COLO668 (cell line): Measurements from ENCODE around the gene ALK.
"Not testable (repeated sequence)": the region's sequence is repeated elsewhere in the genome, so short reads cannot be mapped to it uniquely, and the experiment has no call there.

Experiments
- DNase-seq: peaks from one replicate; lab custom pipeline; 2025; ENCODE audit not compliant: unreplicated experiment; lab: John Stamatoyannopoulos, UW

Gene ALK

DNA sequence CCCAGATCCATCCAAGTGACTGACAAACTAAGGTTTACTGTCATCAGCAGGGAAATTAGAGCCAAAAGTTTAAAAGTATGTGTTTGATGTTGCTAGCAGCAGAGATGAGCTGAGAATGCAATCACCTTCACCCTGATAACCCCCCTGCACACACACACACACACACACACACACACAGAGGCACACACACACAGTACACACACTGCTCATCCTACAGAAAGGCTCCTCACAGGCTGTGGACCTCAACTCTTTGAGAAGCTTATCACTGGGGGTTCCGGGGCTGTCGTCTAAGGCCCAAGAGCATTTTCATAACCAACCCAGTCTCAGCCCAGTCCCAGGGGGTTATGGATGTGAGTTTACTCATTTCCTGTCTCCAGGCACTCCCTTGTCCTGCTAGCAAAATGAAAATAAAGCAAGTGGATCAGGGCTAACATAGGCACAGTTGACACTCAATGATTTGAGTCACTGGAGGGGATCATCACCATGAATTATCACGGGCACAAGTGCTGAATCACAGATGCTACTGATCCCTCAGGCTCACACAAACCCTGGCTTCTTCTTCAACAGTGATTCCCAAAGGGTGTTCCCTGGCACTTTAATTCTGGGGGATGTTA lies 76.6 kb downstream of the ALK start:
- DNase-seq: no peak

DNA sequence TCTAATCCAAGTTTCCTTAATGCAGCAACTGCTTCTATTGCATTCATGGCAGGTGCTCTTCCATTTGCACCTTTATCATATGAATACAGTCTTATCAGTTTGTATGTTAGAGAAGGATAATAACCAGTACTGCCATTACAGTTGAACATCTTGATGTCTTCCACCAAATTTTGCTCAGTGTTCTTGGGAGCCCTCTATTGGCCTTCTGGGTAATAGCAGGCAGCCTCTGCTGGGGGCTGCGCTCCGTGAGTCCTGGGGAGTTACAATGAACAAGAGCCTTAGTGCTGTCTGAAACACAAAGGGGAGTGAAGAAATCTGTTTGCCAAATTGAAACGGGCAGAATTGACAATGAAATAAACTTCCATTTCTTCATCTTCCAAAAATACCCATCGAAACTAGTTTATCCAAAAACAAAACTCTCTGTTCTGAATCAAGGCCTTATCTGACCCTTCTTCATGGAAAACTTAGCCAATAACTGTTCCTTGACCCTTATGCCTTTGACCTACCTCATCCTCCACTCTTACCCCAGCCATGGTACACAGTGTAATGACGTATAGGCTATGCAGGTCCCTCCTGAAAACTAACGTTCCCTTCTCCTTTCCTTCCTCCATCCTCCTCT lies 79.9 kb downstream of the ALK start:
- peak; percentile 12 for DNase-seq

DNA sequence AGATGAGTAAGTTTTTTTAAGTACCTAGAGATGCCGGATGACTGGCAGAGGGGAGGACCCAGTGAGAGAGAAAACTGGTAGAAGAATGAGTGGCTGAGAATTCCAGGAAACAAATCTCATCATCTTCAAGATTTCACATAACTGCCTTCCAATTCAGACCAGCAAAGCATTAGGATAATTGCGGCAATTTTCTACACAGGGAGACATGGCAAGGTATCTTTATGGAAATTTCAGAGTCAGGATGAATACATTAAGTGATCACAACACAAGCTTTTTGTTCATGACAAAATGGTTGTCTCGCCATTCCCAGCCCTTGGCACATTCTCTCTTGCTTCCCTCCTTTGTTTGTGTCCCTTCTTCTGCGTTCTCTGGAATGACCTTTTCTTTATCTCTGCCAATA lies 82.1 kb downstream of the ALK start:
- no peak for DNase-seq

DNA sequence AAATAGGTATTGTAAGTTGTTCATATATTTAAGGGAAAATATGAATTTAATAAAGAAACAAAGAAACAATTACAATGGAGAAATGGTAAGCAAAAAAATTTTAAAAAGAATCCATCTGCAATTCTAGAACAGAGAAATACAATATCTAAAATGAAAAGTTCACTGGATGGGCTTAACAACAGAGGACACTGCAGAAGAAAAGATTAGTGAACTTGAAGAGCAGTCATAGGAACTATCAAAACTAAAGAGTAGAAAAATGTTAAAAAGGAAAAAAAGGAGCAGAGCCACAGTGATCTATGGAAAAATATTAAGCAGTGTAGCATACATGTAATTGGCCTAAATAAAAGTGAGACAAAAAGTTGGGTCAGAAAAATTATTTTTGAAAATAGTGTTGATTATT lies 83.5 kb downstream of the ALK start:
- DNase-seq: no peak

DNA sequence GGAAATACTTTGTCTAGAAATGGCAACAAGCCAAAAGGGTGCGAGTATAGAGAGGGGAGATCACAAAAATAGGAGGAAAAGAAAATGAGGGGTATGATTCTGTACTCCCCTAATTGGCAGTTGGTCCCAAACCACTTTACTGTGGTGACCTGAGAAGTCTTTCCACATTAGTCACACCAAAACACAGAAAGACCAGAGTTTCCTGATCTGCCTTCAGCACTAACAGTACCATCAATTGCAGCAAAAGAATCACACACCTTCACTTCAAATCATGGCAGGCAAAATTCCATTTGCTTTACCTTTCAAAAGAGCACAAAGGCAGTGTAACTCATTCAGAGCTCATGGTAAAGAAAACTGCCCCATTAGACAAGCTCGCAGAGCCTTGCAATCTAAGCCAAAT lies 86.8 kb downstream of the ALK start:
- DNase-seq: no peak

DNA sequence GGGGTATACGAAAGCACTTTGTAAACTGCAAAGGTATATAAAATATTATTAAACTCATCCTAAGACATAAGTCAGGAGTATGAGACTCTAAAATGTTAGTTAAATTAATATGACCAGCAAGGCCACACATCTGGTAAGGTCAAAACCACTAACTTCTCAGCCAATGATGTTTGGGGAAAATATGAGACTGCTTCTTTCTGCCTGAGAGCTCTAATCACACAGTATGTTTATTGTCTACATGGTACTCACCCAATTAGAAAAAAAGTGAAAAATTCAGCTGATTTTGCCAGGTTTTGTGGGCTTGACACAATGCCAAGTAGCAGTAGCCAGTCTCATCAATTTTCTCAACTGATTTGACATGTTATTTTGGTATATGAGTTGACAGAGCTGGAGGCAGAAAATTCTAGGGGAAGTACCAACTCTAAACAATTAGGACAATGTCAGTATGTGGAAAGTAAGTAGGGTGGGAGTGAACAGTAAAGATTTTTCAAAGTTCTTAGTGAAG lies 87.3 kb downstream of the ALK start:
- DNase-seq: no peak

DNA sequence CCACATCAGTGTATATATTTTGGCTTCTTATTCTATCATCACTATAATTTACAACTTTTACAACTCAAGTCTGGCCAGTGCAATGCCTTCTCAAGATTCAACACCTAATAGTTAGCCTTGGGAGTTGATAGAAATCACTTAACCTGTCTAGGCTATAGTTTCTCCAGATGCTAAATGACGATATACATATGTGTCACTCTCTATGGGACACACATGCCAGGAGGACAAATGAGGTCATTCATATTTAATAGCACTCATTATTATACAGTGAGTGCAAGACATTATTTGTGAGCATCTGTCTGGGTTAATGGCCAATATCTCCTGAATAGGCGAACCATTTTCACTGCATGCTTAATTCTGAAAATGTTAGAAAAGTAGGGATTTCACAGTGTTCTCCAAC lies 89.8 kb downstream of the ALK start:
- DNase-seq: no peak

DNA sequence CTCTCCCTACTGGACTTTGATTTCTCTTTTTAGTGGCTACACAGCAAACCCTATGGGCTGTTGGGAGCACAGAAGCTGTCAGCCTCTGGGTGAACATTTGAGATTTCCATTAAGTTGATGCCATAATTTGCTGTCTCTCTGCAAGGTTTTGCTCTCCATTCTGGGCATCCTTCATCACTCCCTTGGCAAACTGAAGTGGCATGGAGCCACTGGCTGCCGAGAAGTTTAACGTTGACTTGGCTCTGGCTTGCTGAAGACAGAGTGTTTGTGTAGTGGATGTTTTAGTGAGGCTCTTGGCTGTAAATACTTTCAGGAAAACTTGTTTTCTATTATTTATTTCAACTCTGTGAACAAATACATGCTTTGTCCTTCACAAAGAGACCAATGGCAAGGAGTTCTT lies 91.5 kb downstream of the ALK start:
- no peak for DNase-seq

DNA sequence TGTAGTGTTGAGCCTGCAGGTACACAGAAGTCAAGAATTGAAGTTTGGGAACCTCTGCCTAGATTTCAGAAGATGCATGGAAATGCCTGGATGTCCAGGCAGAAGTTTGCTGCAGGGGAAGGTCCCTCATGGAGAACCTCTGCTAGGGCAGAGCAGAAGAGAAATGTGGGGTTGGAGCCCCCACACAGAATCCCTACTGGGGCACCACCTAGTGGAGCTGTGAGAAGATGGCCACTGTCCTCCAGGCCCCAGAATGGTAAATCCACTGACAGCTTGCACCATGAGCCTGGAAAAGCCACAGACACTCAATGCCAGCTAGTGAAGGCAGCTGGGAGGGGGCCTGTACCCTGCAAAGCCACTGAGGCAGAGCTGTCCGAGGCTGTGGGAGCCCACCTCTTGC lies 97.2 kb downstream of the ALK start:
- DNase-seq: not testable (repeated sequence)

DNA sequence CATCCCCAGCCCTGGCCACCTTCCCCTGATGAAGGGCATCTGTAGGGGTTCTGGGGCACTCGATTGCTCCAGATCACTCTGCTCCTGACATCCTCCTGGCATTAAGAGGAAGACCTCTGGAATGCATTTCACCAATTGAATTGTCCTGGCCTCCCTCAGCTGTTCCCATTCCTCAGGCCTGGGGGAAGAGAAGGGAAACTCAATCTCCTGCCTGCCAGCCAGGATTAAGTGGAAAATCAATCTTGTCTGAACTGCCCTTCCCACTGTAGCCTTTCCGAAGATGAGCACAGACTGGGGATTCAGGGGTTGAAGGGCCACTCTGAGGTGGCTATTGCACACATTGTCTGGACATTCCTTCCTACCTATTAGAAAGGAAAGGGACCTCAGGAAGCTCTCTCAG lies 99.8 kb downstream of the ALK start:
- DNase-seq: no peak

DNA sequence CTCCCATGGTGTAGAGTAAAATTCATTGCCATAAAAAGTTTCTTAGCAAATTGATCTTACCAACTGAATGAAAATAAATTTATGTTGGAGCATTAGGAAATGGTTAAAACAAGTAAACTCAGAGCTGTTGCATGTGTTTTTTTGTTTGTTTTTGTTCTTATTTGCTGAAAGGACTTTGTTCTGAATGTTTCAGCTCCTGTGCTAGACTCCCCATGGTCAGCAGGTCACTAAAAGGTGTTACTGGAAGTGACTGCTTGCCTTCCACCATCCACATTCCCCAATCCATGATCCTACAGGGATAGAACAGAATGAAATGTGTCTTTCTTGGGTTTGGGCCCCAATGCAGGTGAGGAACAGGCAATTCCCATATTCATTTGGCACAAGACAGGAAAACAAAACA lies 101.8 kb downstream of the ALK start:
- no peak for DNase-seq

DNA sequence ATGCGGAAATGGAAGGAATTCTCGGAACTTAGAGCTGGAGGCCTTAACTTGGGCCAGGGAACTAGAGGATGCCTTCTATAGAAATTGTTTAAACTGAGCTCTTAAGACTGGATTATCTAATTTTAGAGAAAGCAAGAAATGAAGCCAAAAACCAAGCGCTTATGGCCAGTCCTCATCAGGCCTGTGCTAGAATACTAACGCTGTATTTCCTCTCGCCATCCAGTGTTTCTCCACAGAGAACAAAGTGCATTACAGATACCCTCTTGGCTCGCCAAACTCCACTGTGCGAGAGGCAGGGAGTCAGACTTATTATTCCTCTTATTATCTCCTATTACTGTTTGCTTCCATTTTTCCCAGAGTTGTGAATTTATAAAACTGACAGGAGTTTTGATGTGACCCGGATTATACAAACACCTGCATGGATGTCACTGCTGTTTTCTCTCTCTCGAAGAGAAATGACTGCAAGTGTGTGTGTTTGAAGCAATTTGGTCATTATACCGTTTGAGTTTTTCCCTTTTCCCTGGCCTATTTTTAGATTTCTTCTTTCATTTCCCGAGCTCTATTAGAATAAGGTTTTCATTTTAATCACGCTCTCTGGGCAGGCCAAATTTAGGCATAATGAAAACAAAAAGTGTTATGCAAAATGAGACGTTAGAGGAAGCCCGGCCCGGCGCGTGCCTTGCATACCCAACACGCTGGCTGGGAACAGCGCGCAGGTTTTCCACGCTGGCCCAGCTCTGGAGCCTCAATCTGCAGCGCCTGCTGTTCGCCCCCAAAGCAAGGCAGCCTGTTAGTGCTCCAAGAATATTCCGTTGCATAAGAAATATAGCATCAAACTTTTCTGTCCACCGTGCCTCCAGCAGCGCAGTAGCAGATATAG lies 103.3 kb downstream of the ALK start:
- no peak for DNase-seq

DNA sequence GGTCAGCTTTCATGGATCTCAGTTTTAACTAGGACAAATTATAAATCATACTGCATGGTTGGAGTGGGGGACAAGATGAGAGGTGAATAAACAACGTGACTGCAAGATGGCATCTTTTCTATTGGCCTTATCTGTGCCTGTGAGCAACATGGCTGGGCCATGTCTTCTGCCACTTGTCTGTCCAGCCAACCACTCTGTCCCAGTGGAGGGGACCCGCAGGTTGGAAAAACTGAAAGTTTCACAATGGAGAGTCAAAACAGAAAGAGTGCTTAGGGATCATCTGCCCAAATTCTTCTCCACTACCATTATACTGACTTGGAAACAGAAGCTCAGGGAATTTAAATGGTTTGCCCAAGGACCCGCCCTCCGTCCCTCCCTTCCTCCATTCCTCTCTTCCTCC lies 104.1 kb downstream of the ALK start:
- DNase-seq: no peak

DNA sequence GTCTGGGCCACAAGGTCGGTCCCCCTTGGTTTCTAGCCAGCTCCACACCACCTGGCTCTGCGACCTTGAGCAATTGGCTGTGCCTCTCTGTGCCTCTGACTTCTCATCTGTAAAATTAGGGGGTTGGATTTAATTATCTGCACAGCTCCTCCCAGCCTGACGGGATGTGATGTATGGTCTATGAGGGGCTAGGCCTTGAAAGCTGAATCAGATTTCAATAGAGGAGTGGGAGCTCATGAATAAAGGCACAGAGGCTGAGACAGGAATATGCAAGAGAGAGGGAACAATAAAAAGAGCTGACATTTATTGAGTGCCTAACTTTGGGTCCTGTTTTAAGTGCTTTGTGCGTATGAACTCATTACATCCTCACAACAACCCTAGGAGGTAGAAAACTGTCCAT lies 104.7 kb downstream of the ALK start:
- no peak for DNase-seq

DNA sequence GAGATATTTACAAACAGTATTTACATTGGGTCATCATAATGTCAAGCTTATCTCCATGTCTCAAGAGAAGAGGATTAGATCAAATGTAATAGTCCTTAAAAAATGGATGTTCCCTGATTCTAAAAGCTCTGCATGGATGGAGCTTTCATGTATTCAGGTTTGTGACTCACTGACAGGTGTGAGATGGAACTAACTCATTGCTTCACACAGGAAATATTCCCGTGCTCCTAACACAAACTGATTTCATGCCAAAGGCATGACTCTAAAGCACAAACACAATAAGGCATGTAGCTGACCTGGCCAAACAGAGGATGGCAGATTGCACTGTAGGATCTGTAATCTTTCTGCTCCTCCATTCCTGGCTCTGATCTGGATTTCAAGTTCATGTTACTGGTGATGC lies 110.0 kb downstream of the ALK start:
- DNase-seq: no peak

DNA sequence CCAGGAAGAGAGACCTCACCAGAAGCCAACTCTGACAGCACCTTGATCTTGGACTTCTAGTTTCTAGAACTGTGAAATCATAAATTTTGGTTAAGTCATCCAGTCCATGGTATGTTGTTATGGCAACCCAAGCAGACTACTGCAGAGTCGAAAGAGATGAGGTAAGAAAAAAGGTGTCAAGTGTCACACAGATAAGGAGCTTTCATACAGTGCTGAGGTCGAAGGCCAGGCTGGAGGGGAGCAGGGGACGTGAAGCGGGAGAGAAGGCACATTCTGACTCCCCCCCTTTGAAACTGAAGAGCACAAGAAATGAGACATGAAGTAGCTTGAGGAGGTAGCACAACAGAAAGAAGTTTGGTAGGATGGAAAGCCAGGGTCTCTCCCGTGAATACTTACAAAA lies 110.4 kb downstream of the ALK start:
- no peak for DNase-seq

DNA sequence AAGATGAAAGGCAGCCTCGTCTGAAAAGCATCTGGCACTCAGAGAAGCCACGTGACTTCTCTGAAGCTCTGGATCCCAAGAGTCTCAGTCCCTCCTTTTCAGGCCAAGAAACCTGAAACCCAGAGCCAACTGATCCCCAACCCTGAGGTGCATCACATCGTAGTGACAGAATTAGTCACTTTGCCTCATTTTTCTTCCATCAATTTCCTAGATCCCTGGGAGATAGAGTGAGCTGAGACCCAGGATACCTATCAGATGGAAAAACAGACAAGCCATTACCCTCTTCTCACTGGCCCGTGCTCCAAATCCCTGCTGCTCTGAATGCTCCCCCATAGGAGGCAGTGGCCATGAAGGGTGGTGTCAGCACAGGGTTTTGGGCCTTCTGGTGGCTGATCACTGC lies 113.1 kb downstream of the ALK start:
- no peak for DNase-seq

DNA sequence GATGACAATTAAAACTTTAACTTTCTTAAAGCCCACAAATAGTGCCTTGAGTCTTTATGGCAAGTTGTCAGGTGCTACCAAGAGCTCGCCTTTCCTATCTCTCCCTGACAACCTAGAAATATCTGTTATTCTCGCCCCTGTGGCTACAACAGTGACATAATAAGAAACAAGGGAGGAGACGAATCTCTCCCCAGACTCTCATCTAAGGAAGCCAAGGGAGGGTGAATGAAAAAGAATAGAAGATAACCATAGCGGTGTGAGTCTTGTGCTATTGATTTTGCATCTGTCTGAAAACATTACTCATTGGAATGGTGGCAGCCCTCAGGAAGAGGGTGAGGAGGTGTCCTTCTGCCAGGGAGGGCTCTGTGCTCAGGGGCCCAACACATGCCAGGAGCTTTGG lies 114.3 kb downstream of the ALK start:
- DNase-seq: no peak

DNA sequence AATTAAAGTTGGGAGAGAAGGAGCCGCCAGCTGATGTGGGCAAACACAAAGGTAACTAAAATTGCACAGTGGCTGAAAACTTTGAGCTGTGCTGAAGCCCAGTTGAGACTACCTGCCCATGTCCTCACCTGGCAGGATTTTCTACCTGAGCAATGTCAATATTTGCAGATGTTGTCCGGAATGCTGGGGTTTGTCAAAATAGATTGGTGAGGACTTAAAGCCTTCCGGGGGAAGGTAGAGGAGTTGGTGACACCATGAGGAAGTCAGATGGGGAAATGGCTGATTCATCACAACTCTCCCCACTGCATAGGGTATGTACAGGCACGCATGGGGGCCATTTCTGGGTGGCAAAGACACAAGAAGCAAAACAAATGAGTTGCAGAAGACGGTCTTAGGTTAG lies 114.9 kb downstream of the ALK start:
- peak; percentile 13 for DNase-seq

DNA sequence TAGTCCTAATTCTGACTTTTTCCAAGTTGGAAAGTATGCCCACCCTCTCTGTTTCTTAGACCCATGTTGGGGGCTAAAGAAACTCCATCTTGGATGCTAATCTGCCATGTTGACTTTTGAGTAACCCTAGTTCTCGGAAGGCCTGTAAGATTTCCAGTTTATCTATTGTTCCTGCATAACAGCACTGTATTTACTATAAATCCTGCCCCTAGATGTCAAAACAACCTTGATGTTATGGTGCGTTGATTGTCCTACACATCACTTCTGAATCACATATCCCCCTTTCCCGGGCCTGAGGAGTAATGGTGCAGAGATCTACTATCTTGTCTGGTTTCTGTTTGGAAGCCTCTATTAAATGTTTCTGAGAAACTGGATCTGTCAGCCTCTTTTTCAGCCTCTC lies 116.7 kb downstream of the ALK start:
- DNase-seq: no peak

DNA sequence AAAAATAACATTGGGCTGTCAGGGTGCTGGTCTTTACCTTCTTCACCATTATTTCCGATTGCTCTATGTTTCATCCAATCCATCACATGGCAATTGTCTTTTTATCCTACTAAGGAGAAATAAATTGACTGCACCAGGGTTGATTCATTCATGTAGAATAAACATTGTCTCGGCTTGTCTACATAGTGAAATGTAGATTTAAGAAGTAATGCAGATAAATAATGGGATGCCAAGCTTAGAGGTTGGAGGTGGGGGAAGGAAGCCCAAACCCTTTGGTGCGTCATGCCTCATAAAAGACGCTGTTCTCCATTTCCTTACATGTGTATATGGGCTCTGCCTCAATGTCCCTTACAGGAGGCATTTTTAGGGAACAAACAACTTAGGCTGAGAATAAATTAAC lies 117.8 kb downstream of the ALK start:
- no peak for DNase-seq

DNA sequence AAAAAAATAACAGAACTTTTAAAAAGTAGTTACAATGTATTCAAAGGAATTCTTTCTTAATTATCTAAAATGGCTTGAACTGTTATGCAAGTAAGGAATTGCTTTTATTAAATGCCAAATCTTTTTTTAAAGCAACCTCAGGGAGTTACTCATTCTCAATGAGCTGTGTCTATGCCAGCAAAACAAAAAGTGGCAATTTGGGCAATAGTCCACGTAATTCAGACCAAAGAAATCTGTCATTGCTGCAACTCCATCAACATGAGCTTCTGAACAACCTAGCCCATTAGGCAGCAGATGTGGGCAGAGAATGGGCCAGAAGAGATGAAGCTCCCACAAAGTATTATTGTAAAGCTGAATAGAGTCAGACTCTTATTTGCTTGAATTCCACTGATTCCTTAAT lies 118.4 kb downstream of the ALK start:
- no peak for DNase-seq
